ENCODE measurements around the gene GLYAT.
"Not testable (repeated sequence)": the region's sequence is repeated elsewhere in the genome, so short reads cannot be mapped to it uniquely, and the experiment has no call there.

The GLYAT gene

GRCh38 chr11:58742981-58743880 lies 11.5 kb upstream of the GLYAT start:
- peak; percentile 10 for DNase-seq

- DNase-seq = no peak
These were observed 10.4 kb upstream of the GLYAT start for GRCh38 chr11:58742140-58742539.

- no peak for DNase-seq
These were observed 9.4 kb upstream of the GLYAT start for GRCh38 chr11:58741127-58741526.

- DNase-seq = no peak
These were observed 8.7 kb upstream of the GLYAT start for GRCh38 chr11:58740447-58740846.

- DNase-seq = peak; percentile 38
These were observed 8.1 kb upstream of the GLYAT start for GRCh38 chr11:58739725-58740430.

GRCh38 chr11:58734681-58735490 lies 3.1 kb upstream of the GLYAT start:
- DNase-seq = no peak

GRCh38 chr11:58730507-58731089 lies 1.1 kb downstream of the GLYAT start:
- no peak for DNase-seq

GRCh38 chr11:58727415-58727797 lies 4.3 kb downstream of the GLYAT start:
- no peak for DNase-seq

GRCh38 chr11:58726737-58727414 lies 4.9 kb downstream of the GLYAT start:
- DNase-seq = peak; percentile 61

GRCh38 chr11:58719406-58720117 lies 12.2 kb downstream of the GLYAT start:
- no peak for DNase-seq

GRCh38 chr11:58712531-58712930 lies 19.2 kb downstream of the GLYAT start:
- DNase-seq = no peak

GRCh38 chr11:58711832-58712231 lies 19.9 kb downstream of the GLYAT start:
- no peak for DNase-seq

- DNase-seq = no peak
These were observed 24.0 kb downstream of the GLYAT start for GRCh38 chr11:58707767-58708166.

- DNase-seq = not testable (repeated sequence)
These were observed 34.9 kb downstream of the GLYAT start for GRCh38 chr11:58696825-58697224.

- no peak for DNase-seq
These were observed 38.7 kb downstream of the GLYAT start for GRCh38 chr11:58693026-58693425.

- no peak for DNase-seq
These were observed 40.1 kb downstream of the GLYAT start for GRCh38 chr11:58691675-58692074.

- DNase-seq = no peak
These were observed 42.8 kb downstream of the GLYAT start for GRCh38 chr11:58688789-58689503.

- no peak for DNase-seq
These were observed 45.6 kb downstream of the GLYAT start for GRCh38 chr11:58685973-58686722.

GRCh38 chr11:58682660-58683059 lies 49.1 kb downstream of the GLYAT start:
- DNase-seq = not testable (repeated sequence)

- DNase-seq = not testable (repeated sequence)
These were observed 54.2 kb downstream of the GLYAT start for GRCh38 chr11:58677536-58677935.
